NB4 (cell line): ENCODE data around the gene SLCO2B1.

Experiments
- CTCF ChIP-seq: IDR thresholded peaks from one replicate; pipeline ENCODE4 v1.5.1; 2012; ENCODE audit warnings: low read depth, low read length
- MAX ChIP-seq: IDR thresholded peaks from 2 replicates; pipeline ENCODE4 v1.6.1; 2011; ENCODE audit warnings: low read depth, low read length
- POLR2A ChIP-seq: IDR thresholded peaks from 2 replicates; pipeline ENCODE4 v1.6.1; 2011; ENCODE audit warnings: mild to moderate bottlenecking; ENCODE audit not compliant: insufficient read length; ENCODE audit errors: extremely low read depth

- TF ChIP-seq CTCF: no peak
- TF ChIP-seq POLR2A: no peak
- no peak for TF ChIP-seq MAX
These were observed 3.0 kb upstream of the SLCO2B1 start for GRCh38 chr11:75147875-75148263.
